HEK293 (cell line): ENCODE data around the gene TMEM121B.

Experiments used
- ZBTB7A ChIP-seq: fragments of 450-650 bp; formaldehyde crosslinking; IDR thresholded peaks from 2 replicates; pipeline ENCODE4 v1.5.1; 2016; ENCODE audit warnings: low read depth, missing biosample characterization, missing genetic modification characterization
- ZNF274 ChIP-seq, 2 experiments: fragments of 200-500 bp in 1 of 2; fragments of 450-650 bp in 1 of 2; sonication (Bioruptor generic) in 1 of 2; formaldehyde crosslinking in 1 of 2; IDR thresholded peaks; 2 replicates each; pipeline versions ENCODE4 v1.5.1 to v1.6.1; 2014 to 2016; ENCODE audit warnings: borderline replicate concordance in 1 of 2, inconsistent platforms in 1 of 2, low read length in 1 of 2, missing biosample characterization in 1 of 2, missing genetic modification characterization in 1 of 2
- TF ChIP-seq, protein P1 (sequence below): fragments of 450-650 bp; formaldehyde crosslinking; IDR thresholded peaks from 2 replicates; pipeline ENCODE4 v1.5.1; 2016; ENCODE audit warnings: missing biosample characterization, missing genetic modification characterization

- TF ChIP-seq ZBTB7A (tag by site-specific recombination) (no peak), ZNF274 (IDR thresholded peaks at IDR 0.05; ENCODE audit: low read length) (no peak), ZNF274 (tag by site-specific recombination; IDR thresholded peaks at IDR 0.05; ENCODE audit: borderline replicate concordance) (no peak)
- TF ChIP-seq, protein P1, sequence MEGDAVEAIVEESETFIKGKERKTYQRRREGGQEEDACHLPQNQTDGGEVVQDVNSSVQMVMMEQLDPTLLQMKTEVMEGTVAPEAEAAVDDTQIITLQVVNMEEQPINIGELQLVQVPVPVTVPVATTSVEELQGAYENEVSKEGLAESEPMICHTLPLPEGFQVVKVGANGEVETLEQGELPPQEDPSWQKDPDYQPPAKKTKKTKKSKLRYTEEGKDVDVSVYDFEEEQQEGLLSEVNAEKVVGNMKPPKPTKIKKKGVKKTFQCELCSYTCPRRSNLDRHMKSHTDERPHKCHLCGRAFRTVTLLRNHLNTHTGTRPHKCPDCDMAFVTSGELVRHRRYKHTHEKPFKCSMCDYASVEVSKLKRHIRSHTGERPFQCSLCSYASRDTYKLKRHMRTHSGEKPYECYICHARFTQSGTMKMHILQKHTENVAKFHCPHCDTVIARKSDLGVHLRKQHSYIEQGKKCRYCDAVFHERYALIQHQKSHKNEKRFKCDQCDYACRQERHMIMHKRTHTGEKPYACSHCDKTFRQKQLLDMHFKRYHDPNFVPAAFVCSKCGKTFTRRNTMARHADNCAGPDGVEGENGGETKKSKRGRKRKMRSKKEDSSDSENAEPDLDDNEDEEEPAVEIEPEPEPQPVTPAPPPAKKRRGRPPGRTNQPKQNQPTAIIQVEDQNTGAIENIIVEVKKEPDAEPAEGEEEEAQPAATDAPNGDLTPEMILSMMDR (tag by site-specific recombination): no peak
Observed at GRCh38 chr22:17135153-17135760, 14.1 kb upstream of the TMEM121B start.
